ENCODE measurements around the gene GNA14.
"Not testable (repeated sequence)": the region's sequence is repeated elsewhere in the genome, so short reads cannot be mapped to it uniquely, and the experiment has no call there.

Gene GNA14

DNA sequence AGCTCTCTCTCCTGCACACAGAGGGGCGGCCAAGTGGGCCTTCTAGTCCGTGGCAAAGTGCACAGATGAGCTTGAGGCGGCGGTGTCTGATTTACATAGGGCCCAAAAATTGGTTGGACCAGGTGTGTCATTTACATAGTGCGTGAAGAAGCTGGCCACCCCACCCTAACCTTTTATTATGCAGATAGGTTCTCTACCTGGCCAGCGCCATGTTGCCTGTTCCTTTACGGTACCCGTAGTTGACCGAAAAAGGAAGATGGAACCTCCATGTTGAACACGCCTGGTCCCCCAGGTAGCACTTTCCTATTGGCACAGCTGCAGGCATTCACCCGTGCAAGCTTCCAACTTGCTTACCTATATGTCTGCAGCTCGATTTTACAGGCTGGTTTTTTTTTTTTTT, 61.5 kb downstream of the GNA14 start:
- TF ChIP-seq, protein P1, sequence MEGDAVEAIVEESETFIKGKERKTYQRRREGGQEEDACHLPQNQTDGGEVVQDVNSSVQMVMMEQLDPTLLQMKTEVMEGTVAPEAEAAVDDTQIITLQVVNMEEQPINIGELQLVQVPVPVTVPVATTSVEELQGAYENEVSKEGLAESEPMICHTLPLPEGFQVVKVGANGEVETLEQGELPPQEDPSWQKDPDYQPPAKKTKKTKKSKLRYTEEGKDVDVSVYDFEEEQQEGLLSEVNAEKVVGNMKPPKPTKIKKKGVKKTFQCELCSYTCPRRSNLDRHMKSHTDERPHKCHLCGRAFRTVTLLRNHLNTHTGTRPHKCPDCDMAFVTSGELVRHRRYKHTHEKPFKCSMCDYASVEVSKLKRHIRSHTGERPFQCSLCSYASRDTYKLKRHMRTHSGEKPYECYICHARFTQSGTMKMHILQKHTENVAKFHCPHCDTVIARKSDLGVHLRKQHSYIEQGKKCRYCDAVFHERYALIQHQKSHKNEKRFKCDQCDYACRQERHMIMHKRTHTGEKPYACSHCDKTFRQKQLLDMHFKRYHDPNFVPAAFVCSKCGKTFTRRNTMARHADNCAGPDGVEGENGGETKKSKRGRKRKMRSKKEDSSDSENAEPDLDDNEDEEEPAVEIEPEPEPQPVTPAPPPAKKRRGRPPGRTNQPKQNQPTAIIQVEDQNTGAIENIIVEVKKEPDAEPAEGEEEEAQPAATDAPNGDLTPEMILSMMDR (conservative IDR thresholded peaks at IDR 0.05) = no peak
- H3K27ac ChIP-seq = no peak overlapping the region

DNA sequence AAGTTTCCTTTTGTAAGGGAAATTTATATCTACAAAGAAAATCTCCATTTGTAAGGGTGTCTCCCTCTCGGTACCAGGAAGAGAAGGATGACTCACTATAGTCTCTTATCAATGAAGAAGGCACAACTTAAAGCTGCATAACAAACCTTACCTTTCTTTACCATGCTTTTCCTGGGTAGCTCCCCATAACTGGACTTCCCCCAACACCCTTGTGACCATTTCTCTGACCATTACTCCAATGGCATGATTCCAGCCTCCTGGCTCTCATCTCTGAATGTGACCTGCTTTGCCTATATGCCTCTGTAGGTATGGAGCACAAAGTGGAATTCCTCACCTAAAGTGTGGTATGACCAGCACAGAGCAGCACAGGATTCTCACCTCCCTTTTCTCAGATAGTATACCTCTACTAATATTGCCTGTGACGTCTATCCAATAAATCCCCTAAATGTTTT, 62.8 kb downstream of the GNA14 start:
- TF ChIP-seq, protein P1 (conservative IDR thresholded peaks at IDR 0.05) = no peak
- no peak overlapping the region for H3K27ac ChIP-seq

DNA sequence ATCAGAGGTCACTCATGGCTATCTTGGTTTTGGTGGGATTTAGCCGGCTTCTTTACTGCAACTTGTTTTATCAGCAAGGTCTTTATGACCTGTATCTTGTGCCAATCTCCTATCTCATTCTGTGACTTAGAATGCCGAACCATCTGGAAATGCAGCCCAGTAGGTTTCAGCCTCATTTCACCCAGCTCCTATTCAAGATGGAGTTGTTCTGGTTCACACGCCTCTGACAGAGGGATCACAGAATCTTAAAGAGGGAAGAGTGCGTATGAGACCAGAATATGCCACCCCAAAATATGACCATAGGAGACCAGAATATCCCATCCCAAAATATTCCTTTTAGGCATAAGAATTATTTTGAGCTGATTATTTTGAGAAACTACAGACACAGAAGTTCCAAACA, 63.2 kb downstream of the GNA14 start:
- H3K27ac ChIP-seq = not testable (repeated sequence)

DNA sequence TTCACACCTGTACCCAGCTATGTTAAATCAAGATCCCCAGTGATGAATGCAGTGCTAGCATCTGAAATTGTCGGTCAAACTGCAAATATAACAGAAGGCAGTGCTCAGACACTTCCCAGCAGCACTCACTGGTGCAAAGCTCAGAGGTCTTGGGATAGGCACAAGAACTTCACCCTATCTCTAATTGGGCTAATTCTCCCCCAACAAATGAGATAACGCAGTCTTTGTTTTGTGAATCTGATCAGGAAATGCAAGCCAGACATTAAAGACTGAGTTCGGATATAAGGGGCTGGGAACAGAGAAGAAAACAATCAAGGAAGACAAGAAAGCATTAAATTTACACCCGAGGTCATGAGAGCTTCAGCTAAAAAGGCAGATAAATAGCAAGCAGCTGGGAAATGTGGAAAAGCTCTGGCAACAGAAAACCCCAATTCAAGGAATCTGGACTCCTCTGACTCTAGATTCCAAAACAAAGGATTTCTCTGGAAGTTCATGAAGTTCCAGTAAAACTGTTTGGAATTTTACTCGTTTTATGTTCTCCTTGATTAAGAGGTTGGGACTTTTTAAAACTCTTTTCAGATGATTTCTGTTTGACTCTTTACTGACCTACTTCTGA, 65.1 kb downstream of the GNA14 start:
- TF ChIP-seq, protein P1 (conservative IDR thresholded peaks at IDR 0.05) = no peak
- no peak overlapping the region for H3K27ac ChIP-seq

DNA sequence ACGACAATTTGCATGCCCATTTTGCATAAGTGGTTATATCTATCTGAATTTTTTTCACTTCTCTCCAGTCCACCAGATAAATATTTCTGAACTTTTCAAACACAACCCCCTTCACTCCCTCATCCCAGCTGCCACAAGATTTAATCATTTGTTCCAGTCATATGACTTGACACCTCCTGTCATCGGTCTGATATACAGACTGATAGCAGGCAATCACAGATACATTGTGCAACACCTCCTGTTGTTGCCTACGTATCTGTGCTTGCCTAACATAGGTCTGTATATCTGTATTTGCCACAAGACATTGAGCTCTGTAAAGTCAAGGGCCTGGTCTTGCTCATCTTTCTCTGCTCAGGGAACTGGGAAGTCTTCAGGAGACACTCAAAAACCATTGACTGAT, 65.6 kb downstream of the GNA14 start:
- TF ChIP-seq, protein P1 (conservative IDR thresholded peaks at IDR 0.05) = no peak
- H3K27ac ChIP-seq = no peak overlapping the region

DNA sequence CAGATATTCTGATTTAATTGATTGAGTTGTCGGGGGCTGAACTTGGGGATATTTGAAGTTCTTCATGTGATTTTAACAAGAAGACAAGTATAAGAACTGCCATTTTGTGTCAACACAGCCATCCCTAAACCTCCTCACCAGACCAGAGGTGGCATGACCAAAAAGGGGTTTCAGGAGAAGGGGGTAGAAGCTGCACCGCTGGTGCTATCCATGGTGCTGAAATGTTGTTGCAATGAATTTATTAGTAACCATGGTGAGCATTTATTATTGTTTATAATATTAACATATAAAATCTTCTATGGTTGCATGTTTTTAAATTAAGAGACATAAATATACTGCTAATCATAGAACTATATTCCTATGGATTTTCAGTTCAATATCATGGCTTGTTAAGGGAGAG, 72.3 kb downstream of the GNA14 start:
- TF ChIP-seq, protein P1 (conservative IDR thresholded peaks at IDR 0.05) = no peak
- no peak overlapping the region for H3K27ac ChIP-seq

DNA sequence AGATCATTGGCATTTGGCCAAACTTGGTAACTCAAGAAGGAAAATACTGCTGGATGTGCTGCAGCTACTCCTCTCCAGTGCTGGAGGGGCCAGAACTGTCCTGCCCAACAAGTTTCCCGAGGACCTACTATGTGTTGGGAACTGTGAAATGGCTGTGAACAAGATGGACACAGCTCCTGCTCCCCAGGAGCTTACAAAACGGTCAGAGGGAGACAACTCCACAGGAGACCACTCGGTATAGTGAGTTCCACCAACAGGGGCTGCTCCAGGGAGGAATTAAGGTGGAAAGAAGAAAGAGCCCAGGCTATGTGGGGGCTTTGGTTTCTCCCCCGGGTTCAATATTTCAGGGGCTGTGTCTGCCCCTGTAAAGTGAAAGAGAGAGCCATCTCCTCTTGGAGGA, 78.8 kb downstream of the GNA14 start:
- TF ChIP-seq, protein P1 (conservative IDR thresholded peaks at IDR 0.05) = no peak
- H3K27ac ChIP-seq = no peak overlapping the region

DNA sequence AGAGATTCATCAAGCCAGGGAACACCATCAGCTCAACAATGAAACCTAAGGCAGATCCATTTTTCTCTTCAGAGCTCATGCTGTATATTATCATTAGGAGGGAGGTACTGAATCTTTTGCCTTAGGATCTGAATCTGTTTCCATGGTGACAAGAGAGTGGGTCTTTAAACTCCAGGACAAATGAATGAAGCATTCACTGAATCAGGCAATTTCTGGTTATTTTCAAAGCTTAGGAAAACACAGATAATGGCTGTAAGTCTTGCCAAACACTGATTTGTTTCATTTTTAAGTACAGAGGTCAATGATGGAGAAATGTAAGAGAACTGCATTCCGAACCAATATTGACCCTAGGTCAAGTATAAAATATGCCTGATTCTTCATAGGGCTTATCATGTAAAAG, 84.9 kb downstream of the GNA14 start:
- H3K27ac ChIP-seq = no peak overlapping the region
- TF ChIP-seq, protein P1 (conservative IDR thresholded peaks at IDR 0.05) = no peak
